ENCODE measurements around the gene HGF. TPM values are rescaled to one million over a fixed set of nuclear protein-coding genes. Genes with fewer than 3 reads are reported as not detected.

The HGF gene
- total RNA-seq, 2 donors from 2014 or later: 12.6 to 35.7 TPM

GRCh38 chr7:81664304-81664703 lies 105.5 kb downstream of the HGF start:
- no peaks in the 10 kb centered on the region for H3K36me3 ChIP-seq
- H3K4me3 ChIP-seq: peak overlapping the region; percentile 26
- DNase-seq (ENCODE audit: low spot score) (no peak), ATAC-seq (ENCODE audit: insufficient number of reproducible peaks, low FRiP score, low read depth) (no peak)
- peaks cover 15 to 16% of the 10 kb centered on the region in 2 donors for H3K4me1 ChIP-seq (ENCODE audit: control insufficient read depth in 1 of 2, low read depth in 2 of 2)
- H3K27me3 ChIP-seq (replicated peaks; ENCODE audit: insufficient read depth): no peaks in the 10 kb centered on the region
- no peaks in the 10 kb centered on the region for H3K9me3 ChIP-seq
- TF ChIP-seq CTCF (IDR thresholded peaks at IDR 0.05): no peak
- H3K27ac ChIP-seq: peak overlapping the region; percentile 63

GRCh38 chr7:81662531-81662930 lies 107.3 kb downstream of the HGF start:
- no peak overlapping the region for H3K4me3 ChIP-seq
- H3K4me1 ChIP-seq (ENCODE audit: control insufficient read depth in 1 of 2, low read depth in 2 of 2): peaks cover 16 to 19% of the 10 kb centered on the region in 2 donors
- H3K27me3 ChIP-seq (replicated peaks; ENCODE audit: insufficient read depth): no peaks in the 10 kb centered on the region
- H3K36me3 ChIP-seq: no peaks in the 10 kb centered on the region
- no peak overlapping the region for H3K27ac ChIP-seq
- DNase-seq (ENCODE audit: low spot score) (no peak), ATAC-seq (ENCODE audit: insufficient number of reproducible peaks, low FRiP score, low read depth) (no peak)
- TF ChIP-seq CTCF (IDR thresholded peaks at IDR 0.05): no peak
- no peaks in the 10 kb centered on the region for H3K9me3 ChIP-seq

- TF ChIP-seq CTCF (IDR thresholded peaks at IDR 0.05): no peak
- DNase-seq (ENCODE audit: low spot score) (no peak), ATAC-seq (ENCODE audit: insufficient number of reproducible peaks, low FRiP score, low read depth) (no peak)
- H3K4me3 ChIP-seq: no peak overlapping the region
- no peaks in the 10 kb centered on the region for H3K36me3 ChIP-seq
- H3K27me3 ChIP-seq (replicated peaks; ENCODE audit: insufficient read depth): no peaks in the 10 kb centered on the region
- H3K4me1 ChIP-seq (ENCODE audit: control insufficient read depth in 1 of 2, low read depth in 2 of 2): peaks cover 16 to 24% of the 10 kb centered on the region in 2 donors
- H3K9me3 ChIP-seq: no peaks in the 10 kb centered on the region
- no peak overlapping the region for H3K27ac ChIP-seq
Measured at GRCh38 chr7:81659697-81660395, 110.0 kb downstream of the HGF start.

GRCh38 chr7:81657551-81657950 lies 112.3 kb downstream of the HGF start:
- DNase-seq (ENCODE audit: low spot score): no peak
- Histone ChIP-seq H3K4me3 (no peak overlapping the region), H3K27me3 (replicated peaks; ENCODE audit: insufficient read depth) (no peaks in the 10 kb centered on the region), H3K36me3 (no peaks in the 10 kb centered on the region), H3K9me3 (peaks cover under 1% of the 10 kb centered on the region), H3K4me1 (ENCODE audit: control insufficient read depth in 1 of 2, low read depth in 2 of 2) (peaks cover 0 to 15% of the 10 kb centered on the region in 2 donors), H3K27ac (no peak overlapping the region)
- no peak for TF ChIP-seq CTCF (IDR thresholded peaks at IDR 0.05)
- ATAC-seq (ENCODE audit: insufficient number of reproducible peaks, low FRiP score, low read depth): no peak

- Histone ChIP-seq H3K4me1 (ENCODE audit: control insufficient read depth in 1 of 2, low read depth in 2 of 2) (peaks cover 0 to 9% of the 10 kb centered on the region in 2 donors), H3K4me3 (no peak overlapping the region), H3K27me3 (replicated peaks; ENCODE audit: insufficient read depth) (no peaks in the 10 kb centered on the region), H3K27ac (no peak overlapping the region), H3K9me3 (peaks cover 4% of the 10 kb centered on the region), H3K36me3 (no peaks in the 10 kb centered on the region)
- no peak for ATAC-seq (ENCODE audit: insufficient number of reproducible peaks, low FRiP score, low read depth)
- TF ChIP-seq CTCF (IDR thresholded peaks at IDR 0.05): no peak
- DNase-seq (ENCODE audit: low spot score): no peak
Measured at GRCh38 chr7:81655271-81655670, 114.6 kb downstream of the HGF start.
